Mesothelial cell of epicardium (in vitro differentiated cells): ENCODE data around the gene POC1B. TPM values are rescaled to one million over a fixed set of nuclear protein-coding genes. Genes with fewer than 3 reads are reported as not detected.

Experiments
- DNase-seq, 2 experiments: peaks; one replicate each; pipeline ENCODE4 v3.0.0; 2021; ENCODE audit warnings: low spot score in 2 of 2; ENCODE audit not compliant: unreplicated experiment in 2 of 2
- H3K27ac Mint-ChIP-seq: 2 replicates; pipeline ENCODE4 v1.8.0; 2021; ENCODE audit warnings: mixed read lengths
- H3K27me3 Mint-ChIP-seq: 2 replicates; pipeline ENCODE4 v1.8.0; 2021; ENCODE audit warnings: low read depth, mixed read lengths
- H3K36me3 Mint-ChIP-seq: 2 replicates; pipeline ENCODE4 v1.8.0; 2021; ENCODE audit warnings: mixed read lengths
- H3K4me1 Mint-ChIP-seq: 2 replicates; pipeline ENCODE4 v1.8.0; 2021; ENCODE audit warnings: mixed read lengths
- H3K4me3 Mint-ChIP-seq: 2 replicates; pipeline ENCODE4 v1.8.0; 2021; ENCODE audit warnings: mild to moderate bottlenecking, moderate library complexity, mixed read lengths
- H3K9me3 Mint-ChIP-seq: 2 replicates; pipeline ENCODE4 v1.8.0; 2021; ENCODE audit warnings: mixed read lengths
- total RNA-seq: library from RNA; stranded (reverse); gene quantifications from 3 replicates; pipeline ENCODE4 v1.2.1, GENCODE V29; 2021
- TF ChIP-seq, protein P1 (sequence below): fragments of 200-600 bp; sonication (generic); IDR thresholded peaks from one replicate; pipeline ENCODE4 v1.5.0; 2021; ENCODE audit warnings: antibody characterized with exemption; ENCODE audit not compliant: unreplicated experiment

Gene POC1B
- total RNA-seq, 1 donor from 2014 or later: 12.1 TPM

DNA sequence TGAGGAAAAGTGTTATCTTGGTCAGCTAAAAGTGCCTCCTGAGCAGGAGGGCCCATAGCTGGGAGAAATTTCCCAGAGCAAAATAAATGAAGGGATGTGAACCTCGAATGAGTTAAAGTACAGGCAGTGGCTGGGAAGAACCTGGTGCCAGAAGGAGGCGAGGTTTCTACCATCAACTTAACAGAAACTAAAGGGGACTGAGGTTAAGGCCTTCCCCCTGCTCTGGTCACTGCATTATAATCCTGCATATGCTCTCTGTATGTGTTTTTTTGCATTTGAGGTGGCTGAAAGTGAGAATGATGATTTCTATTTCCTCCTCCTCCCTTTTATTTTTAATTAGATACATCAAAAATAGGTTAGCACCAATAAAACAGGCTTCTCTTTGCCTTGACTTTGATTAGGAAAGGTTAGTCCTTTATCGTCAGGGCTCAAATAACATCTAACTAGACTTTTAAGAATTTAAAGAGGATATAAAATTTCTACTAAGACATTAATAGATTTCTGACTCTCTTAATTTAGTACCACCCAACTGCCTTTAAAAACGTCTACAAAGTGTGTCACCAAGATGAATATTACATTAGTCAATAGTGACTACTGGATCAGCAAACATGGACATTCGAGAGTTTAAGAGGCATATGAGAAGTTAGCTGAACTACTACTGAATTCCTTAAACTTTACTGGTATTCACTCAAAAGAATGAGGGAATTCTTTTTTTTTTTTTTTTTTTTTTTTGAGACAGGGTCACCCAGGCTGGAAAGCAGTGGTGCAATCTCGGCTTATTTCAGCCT, 50.5 kb downstream of the POC1B start:
- Mint-ChIP-seq H3K27ac (no peak overlapping the region), H3K9me3 (no peaks in the 10 kb centered on the region), H3K4me1 (peaks cover 5% of the 10 kb centered on the region), H3K27me3 (no peaks in the 10 kb centered on the region), H3K36me3 (no peaks in the 10 kb centered on the region), H3K4me3 (no peak overlapping the region)
- TF ChIP-seq, protein P1, sequence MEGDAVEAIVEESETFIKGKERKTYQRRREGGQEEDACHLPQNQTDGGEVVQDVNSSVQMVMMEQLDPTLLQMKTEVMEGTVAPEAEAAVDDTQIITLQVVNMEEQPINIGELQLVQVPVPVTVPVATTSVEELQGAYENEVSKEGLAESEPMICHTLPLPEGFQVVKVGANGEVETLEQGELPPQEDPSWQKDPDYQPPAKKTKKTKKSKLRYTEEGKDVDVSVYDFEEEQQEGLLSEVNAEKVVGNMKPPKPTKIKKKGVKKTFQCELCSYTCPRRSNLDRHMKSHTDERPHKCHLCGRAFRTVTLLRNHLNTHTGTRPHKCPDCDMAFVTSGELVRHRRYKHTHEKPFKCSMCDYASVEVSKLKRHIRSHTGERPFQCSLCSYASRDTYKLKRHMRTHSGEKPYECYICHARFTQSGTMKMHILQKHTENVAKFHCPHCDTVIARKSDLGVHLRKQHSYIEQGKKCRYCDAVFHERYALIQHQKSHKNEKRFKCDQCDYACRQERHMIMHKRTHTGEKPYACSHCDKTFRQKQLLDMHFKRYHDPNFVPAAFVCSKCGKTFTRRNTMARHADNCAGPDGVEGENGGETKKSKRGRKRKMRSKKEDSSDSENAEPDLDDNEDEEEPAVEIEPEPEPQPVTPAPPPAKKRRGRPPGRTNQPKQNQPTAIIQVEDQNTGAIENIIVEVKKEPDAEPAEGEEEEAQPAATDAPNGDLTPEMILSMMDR: no peak
- DNase-seq: no peak

DNA sequence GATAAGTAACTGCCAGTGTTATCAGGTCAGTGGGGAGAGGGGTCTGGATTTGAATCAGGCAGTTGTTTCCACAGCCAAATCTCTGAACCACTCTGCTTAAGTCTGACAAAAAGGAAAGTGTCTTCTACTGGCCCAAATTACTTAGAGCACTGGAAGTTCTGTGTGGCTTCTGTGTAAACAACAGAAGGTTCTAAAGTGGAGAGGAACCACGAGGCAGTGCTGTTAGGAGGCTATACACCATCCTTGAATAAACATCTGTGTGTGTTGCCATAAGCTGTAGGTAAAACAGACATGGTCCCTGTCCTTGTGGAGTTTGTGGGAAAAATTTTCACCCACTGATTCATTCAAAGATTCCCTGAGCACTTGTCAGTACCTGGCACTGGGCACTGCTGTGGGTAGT, 51.2 kb downstream of the POC1B start:
- no peak overlapping the region for H3K27ac Mint-ChIP-seq
- no peak overlapping the region for H3K4me3 Mint-ChIP-seq
- no peak for DNase-seq
- no peaks in the 10 kb centered on the region for H3K27me3 Mint-ChIP-seq
- H3K9me3 Mint-ChIP-seq: no peaks in the 10 kb centered on the region
- no peaks in the 10 kb centered on the region for H3K36me3 Mint-ChIP-seq
- TF ChIP-seq, protein P1: no peak
- peaks cover 5% of the 10 kb centered on the region for H3K4me1 Mint-ChIP-seq

DNA sequence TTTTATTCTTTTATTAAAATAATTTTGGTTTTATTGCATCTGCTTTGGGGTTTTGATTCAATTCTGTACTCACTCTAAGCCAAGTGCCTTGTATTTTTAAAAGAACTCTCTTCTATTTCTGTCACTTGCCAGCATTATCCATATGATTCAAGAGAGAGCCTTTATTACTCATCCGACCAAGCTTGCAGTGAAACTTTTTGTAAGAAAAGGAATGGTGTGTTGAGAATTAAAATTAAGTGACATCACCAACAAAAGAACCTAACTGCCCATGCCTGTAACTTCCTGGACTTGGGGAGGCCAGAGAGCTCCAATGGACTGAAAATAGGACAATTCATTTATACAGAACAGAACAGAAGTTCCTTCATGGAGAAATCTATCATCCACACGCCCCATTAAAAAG, 53.3 kb downstream of the POC1B start:
- DNase-seq: no peak
- Mint-ChIP-seq H3K27me3 (no peaks in the 10 kb centered on the region), H3K27ac (no peak overlapping the region), H3K4me1 (peaks cover 13% of the 10 kb centered on the region), H3K9me3 (no peaks in the 10 kb centered on the region), H3K36me3 (no peaks in the 10 kb centered on the region), H3K4me3 (no peak overlapping the region)
- TF ChIP-seq, protein P1: no peak

DNA sequence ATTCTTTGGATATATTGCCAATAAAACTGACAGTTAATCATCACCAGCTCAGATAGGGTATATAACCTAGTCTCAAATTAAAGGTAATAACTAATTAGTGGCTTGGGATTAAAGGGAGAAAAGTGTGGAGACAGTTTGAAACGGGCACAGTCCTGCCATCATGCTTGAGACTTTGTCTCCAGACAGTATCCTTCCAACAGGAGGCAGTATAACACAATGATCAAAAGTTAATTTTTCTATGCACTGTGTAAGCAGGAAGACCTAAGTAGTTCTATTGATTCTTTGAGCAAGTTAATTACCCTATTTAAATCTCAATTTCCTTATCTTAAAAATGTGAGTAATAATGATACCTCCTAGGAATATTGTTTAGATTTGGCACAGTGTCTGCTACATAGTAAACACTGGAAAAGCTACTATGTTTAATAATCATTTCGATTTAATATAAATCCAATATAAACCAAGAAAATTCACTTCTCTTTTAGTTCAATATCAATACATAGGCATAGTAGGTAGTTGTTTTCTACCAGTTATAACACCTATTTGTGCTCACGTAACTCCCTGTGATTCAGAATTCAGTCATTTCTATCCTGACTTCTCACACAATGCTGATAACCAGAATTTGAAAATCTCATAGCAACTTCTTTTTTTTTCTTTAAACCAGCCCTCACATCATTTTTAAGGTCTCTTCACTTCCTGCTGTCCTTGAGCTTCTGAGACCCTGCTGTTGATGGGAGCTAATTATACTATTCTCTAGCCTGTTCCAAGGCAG, 54.9 kb downstream of the POC1B start:
- Mint-ChIP-seq H3K4me1 (peaks cover 16% of the 10 kb centered on the region), H3K9me3 (no peaks in the 10 kb centered on the region), H3K4me3 (no peak overlapping the region), H3K36me3 (no peaks in the 10 kb centered on the region), H3K27me3 (no peaks in the 10 kb centered on the region), H3K27ac (no peak overlapping the region)
- TF ChIP-seq, protein P1: no peak
- no peak for DNase-seq

DNA sequence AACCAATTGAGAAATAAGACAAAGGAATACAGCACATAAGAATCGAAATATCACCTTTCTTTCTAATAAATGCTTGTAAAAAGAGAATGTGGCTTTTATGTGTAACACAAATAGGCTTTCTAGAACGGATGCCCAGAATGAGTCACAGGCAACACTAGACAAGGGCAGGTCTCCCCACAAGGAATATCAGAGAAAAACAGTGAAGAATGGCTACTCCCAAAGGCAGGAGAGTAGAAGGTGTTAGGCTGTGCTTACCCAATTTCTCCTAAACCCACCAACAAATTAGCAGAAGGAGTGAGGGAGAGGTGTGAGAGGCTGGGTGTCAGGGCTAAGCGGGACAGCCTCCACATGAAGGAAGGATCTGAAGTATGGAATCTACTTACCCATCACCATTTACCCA, 56.5 kb downstream of the POC1B start:
- no peak overlapping the region for H3K4me3 Mint-ChIP-seq
- H3K27me3 Mint-ChIP-seq: no peaks in the 10 kb centered on the region
- peaks cover 26% of the 10 kb centered on the region for H3K4me1 Mint-ChIP-seq
- no peaks in the 10 kb centered on the region for H3K36me3 Mint-ChIP-seq
- DNase-seq: no peak
- no peaks in the 10 kb centered on the region for H3K9me3 Mint-ChIP-seq
- TF ChIP-seq, protein P1: no peak
- H3K27ac Mint-ChIP-seq: no peak overlapping the region
